GM21390 (cell line): ENCODE measurements around the gene URB1.
A peak's percentile ranks its signal among the peaks of the same experiment; 100 is the strongest.
"Not testable (repeated sequence)": the region's sequence is repeated elsewhere in the genome, so short reads cannot be mapped to it uniquely, and the experiment has no call there.

Experiments
- ATAC-seq: cut with Tn5 transposase; IDR thresholded peaks from one replicate; pipeline ENCODE4 v1.9.1; 2021; ENCODE audit not compliant: unreplicated experiment

Gene URB1

GRCh38 chr21:32392880-32393676 lies at the start of gene URB1:
URB1 (minus strand) TSS chr21:32393012; CDS start chr21:32392910, 102 bp downstream.
- peak; percentile 94 for ATAC-seq

- no peak for ATAC-seq
Observed at GRCh38 chr21:32437729-32438128, 44.9 kb upstream of the URB1 start.

- ATAC-seq: not testable (repeated sequence)
Observed at GRCh38 chr21:32432982-32433660, 40.3 kb upstream of the URB1 start.

GRCh38 chr21:32427958-32428623 lies 35.3 kb upstream of the URB1 start:
- no peak for ATAC-seq

- ATAC-seq: no peak
Observed at GRCh38 chr21:32426592-32427051, 33.8 kb upstream of the URB1 start.

GRCh38 chr21:32426066-32426465 lies 33.3 kb upstream of the URB1 start:
- ATAC-seq: no peak

- no peak for ATAC-seq
Observed at GRCh38 chr21:32425628-32426027, 32.8 kb upstream of the URB1 start.

GRCh38 chr21:32424674-32425073 lies 31.9 kb upstream of the URB1 start:
- no peak for ATAC-seq

- ATAC-seq: no peak
Observed at GRCh38 chr21:32424191-32424535, 31.4 kb upstream of the URB1 start.

- no peak for ATAC-seq
Observed at GRCh38 chr21:32423320-32424190, 30.7 kb upstream of the URB1 start.

GRCh38 chr21:32422064-32422463 lies 29.3 kb upstream of the URB1 start:
- ATAC-seq: no peak

- ATAC-seq: no peak
Observed at GRCh38 chr21:32418146-32418545, 25.3 kb upstream of the URB1 start.

- ATAC-seq: no peak
Observed at GRCh38 chr21:32415451-32416398, 22.9 kb upstream of the URB1 start.

GRCh38 chr21:32414579-32415358 lies 22.0 kb upstream of the URB1 start:
- ATAC-seq: no peak

GRCh38 chr21:32413697-32414578 lies 21.1 kb upstream of the URB1 start:
- no peak for ATAC-seq

- no peak for ATAC-seq
Observed at GRCh38 chr21:32413015-32413504, 20.2 kb upstream of the URB1 start.

- no peak for ATAC-seq
Observed at GRCh38 chr21:32412162-32413014, 19.6 kb upstream of the URB1 start, which contains the start of gene EVA1C. EVA1C (plus strand) TSS chr21:32412706; CDS start chr21:32412854, 148 bp downstream.
